Measurements from ENCODE around the gene NEUROG1.
"Not testable (repeated sequence)": the region's sequence is repeated elsewhere in the genome, so short reads cannot be mapped to it uniquely, and the experiment has no call there.

DNA sequence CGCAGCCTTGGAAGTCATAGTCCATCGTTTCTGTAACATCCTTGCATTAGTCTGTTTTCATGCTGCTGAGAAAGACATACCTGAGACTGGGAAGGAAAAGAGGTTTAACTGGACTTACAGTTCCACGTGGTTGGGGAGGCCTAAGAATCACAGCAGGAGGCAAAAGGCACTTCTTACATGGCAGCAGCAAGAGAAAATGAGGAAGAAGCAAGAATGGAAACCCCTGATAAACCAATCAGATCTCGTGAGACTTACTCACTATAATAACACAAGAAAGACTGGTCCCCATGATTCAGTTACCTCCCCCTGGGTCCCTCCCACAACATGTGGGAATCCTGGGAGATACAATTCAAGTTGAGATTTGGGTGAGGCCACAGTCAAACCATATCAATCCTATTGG, 40.2 kb downstream of the NEUROG1 start:
- TF ChIP-seq, protein P1, sequence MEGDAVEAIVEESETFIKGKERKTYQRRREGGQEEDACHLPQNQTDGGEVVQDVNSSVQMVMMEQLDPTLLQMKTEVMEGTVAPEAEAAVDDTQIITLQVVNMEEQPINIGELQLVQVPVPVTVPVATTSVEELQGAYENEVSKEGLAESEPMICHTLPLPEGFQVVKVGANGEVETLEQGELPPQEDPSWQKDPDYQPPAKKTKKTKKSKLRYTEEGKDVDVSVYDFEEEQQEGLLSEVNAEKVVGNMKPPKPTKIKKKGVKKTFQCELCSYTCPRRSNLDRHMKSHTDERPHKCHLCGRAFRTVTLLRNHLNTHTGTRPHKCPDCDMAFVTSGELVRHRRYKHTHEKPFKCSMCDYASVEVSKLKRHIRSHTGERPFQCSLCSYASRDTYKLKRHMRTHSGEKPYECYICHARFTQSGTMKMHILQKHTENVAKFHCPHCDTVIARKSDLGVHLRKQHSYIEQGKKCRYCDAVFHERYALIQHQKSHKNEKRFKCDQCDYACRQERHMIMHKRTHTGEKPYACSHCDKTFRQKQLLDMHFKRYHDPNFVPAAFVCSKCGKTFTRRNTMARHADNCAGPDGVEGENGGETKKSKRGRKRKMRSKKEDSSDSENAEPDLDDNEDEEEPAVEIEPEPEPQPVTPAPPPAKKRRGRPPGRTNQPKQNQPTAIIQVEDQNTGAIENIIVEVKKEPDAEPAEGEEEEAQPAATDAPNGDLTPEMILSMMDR (IDR thresholded peaks at IDR 0.05): not testable (repeated sequence)
- TF ChIP-seq POLR2A (IDR thresholded peaks at IDR 0.05): not testable (repeated sequence)

All from body of pancreas (tissue), 4 donors.